ENCODE data around the gene KIF25.
"Not testable (repeated sequence)": the region's sequence is repeated elsewhere in the genome, so short reads cannot be mapped to it uniquely, and the experiment has no call there.

Gene KIF25

DNA sequence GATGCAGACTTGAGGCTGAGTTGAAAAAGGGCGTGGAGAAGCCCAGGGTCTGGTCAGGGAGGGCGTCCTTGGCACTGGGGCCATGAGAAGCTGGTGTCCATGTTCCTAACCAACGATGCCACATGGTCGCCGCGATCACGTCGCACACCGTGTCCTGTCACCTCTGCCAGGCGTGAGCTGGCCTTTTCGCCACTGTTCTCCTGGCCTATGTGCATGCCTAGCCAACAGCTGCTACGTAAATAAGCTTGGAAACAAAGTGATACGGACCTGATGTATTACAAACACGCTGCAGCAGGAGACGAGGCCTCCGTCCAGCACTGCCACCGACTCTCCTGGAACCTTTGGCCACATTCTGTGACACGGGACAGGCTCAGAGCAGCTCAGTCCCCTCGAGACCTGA lies 22.0 kb upstream of the KIF25 start:
- DNase-seq (ENCODE audit: low spot score) = no peak

DNA sequence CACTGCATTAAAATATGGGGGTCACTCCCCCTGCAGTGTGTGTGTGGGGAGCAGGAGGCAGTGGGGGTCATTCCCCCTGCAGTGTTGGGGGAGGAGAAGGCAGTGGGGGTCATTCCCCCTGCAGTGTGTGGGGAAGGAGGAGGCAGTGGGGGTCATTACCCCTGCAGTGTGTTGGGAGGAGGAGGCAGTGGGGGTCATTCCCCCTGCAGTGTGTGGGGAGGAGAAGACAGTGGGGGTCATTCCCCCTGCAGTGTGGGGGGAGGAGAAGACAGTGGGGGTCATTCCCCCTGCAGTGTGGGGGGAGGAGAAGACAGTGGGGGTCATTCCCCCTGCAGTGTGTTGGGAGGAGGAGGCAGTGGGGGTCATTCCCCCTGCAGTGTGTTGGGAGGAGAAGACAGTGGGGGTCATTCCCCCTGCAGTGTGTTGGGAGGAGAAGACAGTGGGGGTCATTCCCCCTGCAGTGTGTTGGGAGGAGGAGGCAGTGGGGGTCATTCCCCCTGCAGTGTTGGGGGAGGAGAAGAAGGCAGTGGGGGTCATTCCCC lies 21.3 kb upstream of the KIF25 start:
- not testable (repeated sequence) for DNase-seq (ENCODE audit: low spot score)

DNA sequence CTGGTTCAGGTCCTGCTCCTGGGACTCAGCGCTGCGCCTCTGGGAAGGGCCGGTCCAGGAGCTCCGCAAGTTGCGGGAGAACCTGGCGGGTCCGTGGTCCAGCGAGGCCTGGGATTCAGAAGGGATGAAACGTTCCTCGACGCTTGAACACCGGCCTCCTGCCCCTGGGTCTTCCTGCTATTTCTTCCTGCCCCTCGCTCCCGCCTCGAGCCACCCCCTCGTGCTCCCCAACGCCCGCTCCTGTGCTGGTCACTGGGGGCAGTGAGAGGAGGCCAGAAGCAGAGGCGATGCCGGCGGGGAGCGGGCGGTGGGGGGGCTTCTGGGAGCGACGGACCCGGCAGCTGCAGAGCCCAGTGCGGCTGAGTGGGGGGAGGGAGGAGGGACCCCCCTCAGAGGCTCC lies 20.8 kb upstream of the KIF25 start:
- no peak for DNase-seq (ENCODE audit: low spot score)

DNA sequence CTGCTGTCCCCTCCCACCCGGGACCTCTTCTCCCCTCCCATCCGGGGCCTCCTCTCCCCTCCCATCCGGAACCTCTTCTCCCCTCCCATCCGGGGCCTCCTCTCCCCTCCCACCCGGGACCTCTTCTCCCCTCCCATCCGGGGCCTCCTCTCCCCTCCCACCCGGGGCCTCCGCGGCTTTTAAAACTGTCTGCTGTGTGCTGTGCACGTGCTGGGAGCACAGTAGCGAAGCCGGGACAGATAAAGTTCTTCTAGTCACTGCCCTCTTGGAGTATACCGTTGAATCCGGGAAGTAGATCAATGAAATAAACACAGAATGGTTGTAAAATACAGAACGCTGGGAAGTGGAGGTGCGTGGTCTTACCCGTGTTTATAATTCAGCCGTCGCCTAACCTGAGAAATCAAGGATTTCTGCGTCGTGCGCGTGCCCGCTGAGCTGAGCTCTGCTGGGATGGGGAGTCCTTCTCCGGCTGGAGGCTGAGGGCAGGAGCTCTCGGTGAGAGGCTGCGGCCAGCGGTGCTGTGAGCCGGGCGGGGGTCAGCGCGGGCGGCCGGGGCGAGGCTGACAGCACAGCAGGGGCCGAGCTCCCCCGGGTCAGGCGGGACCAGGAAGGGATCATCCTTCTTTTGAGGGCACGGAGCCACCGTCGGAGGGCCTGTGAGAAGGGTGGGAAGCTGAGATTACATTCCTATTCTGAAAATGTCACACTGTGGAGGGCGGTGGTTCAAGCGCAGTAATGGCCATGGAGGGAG lies 19.6 kb upstream of the KIF25 start:
- no peak for DNase-seq (ENCODE audit: low spot score)

DNA sequence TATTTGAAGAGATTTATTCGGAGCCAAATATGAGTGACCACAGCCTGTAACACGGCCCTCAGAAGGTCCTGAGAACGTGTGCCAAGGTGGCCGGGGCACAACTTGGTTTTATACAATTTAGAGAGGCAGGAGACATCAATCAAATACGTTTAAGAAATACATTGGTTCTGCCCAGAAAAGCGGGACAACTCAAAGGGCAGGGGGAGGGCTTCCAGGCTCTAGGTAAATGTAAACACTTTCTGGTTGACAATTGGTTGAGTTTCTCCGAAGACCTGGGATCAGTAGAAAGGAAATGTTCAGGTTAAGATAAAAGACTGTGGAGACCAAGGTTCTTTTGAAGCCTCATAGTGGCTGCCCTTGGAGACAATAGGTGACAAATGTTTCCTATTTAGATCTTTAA lies 18.9 kb upstream of the KIF25 start:
- no peak for DNase-seq (ENCODE audit: low spot score)

DNA sequence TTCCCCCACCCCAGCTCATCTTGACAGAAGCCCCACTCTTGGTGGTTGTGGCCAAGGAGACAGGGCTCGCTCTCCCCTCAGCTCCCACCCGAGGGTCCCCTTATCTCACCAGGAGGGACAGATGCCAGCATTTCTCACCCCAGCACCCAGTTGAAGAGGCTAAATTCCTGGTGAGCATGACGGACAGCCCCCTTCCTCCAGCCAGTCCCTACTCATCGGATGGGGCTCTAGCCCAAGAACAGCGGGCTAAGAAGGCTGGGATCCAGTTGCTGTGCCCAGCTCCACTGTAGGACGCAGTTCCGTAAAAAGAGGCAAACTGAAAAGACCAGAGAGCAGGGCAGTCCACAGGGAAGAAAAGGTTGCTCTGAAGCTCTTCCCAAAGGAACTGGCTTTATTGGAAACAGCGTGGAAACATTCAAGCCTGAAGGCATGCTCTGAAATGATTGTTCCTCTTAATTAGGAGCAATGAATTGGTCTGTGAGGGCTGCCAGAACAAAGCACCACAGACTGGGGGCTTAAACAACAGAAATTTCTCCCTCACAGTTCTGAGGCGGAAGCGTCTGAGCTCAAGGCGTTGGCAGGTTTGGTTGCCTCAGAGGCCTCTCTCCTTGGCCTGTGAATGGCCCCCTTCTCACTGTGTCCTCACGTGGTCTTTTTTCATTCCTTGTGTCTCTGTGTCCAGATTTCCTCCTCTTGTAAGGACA lies 17.9 kb upstream of the KIF25 start:
- DNase-seq (ENCODE audit: low spot score) = no peak

DNA sequence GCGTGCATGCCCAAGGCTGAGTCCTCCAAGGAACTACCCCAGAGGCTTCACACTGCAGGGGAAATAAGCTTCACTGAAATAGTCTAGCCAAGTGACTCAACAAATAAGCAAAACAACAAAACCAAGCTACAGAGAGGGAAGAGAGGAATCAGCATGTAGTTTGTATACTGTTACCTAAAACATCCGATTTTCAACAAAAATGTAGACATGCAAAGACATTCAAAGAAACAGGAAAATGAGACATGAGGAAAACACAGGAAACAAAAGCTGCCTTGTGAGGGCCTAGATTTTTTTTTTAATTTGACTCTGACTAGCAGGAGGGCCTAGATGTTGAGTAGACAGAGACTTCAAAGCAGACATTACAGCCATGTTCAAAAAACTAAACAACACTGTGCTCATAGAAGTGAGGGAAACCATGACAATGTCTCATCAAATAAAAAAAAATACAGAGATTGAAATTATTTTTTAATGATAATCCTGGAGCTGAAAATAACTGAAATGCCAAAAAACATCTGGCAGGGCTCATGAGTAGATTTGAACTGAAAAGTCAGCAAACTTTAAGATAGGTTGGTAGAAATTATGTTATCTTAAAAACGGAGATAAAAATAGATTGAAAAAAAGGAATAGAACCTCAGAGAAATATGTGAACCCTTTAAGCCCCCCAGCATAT lies 16.4 kb upstream of the KIF25 start:
- DNase-seq (ENCODE audit: low spot score) = peak; percentile 47

DNA sequence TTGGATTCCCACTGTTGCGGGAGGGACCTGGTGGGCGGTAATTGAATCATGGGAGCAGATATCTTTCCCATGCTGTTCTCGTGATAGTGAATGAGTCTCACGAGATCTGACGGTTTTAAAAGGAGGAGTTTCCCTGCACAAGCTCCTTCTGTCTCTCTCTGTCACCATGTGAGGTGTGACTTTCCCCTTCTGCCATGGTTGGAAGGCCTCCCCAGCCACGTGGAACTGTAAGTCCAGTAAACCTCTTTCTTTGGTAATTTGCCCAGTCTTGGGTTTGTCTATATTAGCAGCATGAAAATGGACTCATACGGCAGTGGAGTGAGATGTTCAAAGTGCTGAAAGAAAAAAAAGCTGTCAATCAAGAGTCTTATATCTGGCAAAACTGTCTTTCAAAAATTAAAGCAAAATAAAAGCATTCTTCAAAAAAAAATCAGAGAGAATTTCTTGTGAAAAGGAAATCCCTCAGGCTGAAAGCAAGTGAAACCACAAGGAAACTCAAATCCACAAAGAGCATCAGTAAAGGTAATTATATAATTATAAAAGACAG lies 15.5 kb upstream of the KIF25 start:
- no peak for DNase-seq (ENCODE audit: low spot score)

DNA sequence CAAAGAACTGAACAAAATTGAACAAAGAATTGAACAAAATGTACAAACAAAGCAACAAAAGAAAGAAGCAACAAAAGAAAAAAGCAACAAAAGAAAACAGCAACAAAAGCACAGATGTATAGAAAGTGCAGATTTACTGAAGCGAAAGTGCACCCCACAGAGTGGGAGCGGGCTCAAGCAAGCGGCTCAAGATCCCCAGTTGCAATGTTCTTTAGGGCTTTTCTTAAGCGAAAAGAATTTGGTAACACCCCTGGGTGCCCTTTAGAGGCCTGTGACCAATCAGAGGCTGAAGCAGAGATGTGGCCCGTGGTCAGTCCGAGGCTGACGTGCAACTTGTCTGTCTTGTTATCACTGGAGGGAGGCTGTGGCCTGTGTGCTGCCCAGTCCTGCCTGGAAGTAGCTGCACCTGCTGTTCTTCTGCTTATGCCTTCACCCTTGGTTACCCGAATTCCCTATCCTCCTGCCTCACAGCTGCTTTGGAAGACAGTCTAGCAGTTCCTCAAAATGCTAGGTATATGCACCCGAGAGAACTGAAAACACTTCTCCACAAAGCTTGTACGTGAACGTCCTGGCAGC lies 13.2 kb upstream of the KIF25 start:
- DNase-seq (ENCODE audit: low spot score) = no peak

DNA sequence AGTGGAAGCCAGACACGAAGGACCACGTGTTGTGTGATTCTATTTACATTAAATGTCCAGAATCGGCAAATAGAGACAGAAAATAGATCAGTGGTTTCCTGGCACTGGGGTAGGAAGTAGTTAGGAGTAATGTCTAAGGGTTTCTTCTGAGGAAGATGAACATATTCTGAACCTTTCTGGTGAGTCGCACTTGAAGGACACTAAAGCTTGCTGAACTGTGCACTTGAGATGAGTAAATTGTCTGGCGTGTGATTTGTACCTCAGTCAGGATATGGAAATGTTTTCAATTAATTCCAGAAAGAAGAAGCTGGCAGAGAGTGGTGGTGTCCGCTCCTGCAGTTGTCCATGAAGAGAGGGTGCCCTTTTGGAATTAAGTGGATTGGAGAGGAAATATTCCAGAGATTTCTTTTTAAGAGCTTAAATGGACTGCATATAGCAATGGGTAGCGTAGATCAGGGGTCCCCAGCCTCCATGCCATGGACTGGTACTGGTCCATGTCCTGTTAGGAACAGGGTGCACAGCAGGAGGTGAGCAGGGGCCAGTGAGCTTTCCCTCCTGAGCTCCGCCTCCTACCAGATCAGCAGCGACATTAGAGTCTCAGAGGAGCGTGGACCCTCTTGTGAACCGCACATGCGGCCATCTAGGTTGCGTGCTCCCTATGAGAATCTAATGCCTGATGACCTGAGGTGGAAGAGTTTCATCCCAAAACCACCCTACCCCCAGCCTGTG lies 12.4 kb upstream of the KIF25 start:
- no peak for DNase-seq (ENCODE audit: low spot score)

DNA sequence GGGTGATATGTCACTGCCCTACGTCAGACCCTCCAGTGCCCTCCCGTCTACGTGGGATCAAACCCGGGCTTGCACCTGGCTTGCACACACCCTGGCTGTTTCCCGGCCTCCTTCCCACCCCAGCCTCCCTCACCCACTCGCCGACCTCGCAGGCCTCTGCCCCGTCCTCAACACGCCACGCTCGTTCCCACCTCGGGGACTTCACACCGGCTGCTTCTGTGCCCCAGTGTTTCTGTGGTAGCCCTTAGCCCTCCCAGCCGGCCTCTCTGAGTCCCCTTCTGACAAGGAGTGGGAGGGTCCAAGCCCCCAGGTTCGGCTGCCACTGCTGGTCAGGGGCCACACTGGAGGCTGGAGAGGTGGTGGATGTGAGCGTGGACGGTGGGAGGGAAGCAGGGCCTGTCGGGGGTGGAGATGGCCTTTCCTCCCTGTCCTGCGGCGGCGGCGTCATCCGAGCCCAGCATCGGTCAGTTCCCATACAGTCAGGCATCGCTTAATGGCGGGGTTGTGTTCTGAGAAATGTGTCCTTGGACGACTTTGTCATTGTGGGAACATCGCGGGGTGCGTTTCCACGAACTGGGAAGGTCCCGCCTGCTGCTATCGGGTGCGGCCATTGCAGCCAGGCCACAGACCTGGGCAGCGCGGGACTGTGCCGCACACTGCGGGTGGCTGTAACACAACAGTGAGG lies 11.4 kb upstream of the KIF25 start:
- DNase-seq (ENCODE audit: low spot score) = no peak

DNA sequence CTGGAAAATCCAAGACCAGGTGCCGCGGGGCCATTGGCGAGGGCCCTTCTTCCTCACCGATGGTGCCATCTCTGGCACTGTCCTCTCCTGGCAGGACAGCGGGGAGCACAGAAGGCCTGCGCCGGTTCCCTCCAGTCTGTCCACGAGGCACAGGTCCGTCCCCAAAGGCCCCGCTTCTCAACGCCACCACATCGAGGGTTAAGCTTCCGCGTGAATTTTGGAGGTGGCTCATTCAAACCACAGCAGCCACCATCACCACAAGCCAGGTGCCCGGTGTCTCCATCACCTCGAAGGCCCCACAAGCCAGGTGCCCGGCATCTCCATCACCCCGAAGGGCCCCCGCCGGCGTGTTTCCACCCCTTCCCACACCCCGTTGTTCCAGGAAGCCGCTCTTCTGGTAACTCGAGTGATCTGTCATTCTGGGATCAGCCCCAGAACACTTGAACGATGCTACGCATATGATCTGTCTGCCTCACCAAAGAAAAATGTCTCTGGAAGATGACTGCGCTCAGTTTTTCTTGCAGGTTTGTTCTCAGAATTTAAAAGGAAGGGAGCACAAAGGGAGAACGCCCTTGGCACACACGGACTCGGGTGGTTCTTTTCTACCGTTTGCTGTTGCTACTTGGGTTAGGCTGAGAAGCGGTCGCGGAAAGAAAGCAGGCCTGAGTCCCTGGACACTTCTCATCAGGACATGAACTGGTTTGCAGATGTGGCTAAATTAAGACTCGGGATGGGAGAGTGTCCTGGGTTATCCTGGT lies 9.9 kb upstream of the KIF25 start:
- DNase-seq (ENCODE audit: low spot score) = no peak

DNA sequence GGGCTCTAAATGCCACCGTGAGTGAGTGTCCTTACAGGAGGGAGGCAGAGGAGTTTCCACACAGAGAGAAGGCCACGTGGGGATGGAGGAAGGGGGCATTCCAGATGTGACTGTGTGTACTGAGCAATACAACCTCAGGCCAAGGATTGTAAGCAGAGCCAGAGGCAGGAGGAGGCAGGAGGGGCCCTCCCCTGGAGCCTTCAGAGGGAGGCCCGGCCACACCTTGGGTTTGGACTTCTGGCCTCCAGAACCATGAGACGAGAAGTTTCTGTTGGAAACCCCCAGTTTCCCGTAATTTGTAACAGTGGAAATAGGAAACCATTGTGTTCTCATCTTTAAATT lies 9.3 kb upstream of the KIF25 start:
- DNase-seq (ENCODE audit: low spot score) = no peak

DNA sequence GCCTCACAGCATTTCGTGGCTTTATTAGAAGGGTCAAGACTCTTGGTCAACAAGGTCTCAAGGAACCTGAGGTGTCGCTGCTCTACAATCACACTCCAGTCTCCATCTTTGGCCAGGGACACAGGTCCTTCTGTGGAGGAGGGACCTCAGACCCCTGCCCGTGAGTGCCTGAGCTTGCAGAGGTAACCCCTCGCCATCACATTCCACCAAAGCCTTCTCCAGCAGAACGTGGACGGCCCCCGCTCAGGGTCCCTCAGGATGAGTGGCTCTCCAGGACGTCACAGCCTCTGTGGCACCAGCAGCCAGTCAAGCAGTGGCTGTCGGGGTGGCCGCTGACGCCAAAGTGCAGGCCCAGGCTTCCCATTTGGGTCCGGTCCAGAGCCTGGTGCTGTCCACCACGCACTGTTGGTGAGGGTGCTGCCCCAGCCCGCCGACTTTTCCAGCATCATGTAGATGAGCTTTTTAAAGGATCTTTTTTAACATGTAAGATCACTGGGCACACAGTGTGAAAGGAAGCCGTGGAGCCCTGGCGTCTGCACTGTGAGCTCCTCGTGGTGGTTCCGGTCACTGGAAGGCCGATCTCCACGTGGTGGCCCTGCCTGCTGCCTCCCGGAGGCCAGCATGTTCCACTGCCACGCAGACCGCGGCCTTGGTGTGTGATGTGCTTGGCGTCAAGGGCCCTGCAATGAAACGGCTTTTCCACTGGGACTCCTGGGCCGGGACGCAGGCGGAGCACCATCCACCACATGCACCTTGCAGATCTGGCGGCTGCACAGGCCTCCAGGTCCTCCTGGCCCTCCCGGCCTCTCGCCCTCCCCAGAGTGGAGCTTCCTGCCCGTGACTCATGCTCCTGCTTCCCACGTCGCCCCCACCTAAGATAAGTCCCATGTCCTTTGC lies 8.3 kb upstream of the KIF25 start:
- DNase-seq (ENCODE audit: low spot score) = no peak

DNA sequence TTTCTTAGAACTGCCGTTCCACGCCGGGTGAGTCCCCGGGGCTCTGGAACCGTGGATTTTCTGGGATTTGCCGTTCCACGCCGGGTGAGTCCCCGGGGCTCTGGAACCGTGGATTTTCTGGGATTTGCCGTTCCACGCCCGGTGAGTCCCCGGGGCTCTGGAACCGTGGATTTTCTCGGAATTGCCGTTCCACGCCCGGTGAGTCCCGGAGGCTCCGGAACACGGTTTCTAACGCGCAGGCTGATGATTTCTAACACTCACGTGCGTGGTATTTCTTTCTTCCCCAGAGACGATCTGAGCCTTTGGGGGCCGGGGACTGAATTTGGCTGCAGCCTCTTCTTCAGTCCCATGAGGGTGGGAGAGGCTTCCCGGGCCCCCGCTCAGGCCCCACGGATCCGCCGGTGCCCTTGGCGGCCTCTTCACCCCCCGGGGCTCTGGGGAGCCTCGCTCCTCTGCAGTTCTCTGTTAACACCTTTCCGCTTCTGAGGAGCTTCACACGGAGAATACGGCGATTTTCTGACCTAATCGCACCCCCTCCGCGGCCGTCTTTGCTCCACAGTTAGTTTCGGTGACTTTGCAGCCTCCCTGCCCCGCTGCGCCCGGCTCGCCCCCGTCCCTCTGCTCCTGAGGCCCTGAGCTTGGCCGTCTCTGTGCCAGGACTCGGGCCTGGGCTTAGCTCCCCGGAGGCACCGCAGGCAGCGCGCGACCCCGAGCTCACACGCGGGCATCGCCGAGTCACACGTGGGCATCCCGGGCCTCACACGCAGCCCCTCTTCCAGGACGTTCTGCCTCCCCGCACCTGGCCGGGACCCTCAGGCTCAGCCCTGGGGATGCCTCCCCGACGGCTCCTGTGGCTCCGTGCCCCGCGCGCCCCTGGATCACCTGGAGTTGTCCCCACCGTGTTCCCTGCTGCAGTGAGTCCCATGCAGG lies 7.2 kb upstream of the KIF25 start:
- no peak for DNase-seq (ENCODE audit: low spot score)

DNA sequence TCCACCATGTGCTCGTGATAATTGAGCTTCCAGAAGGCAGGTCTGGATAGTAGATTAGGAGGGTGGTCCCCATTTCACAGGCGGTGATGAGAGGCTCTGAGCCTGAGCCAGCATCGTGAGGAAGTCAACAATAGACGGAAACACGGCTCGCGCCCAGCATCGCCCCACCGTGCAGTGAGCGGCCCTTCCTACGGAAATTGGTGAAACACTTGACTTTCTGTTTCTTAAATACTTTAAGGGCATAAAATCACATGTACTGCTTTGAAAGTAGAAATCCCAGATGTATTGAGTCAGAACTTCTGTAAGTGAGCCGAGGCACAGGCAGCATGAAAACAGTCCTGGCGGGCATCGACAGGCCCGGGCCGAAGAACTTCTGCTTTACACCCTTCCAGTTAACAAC lies 4.3 kb upstream of the KIF25 start:
- peak; percentile 40 for DNase-seq (ENCODE audit: low spot score)

DNA sequence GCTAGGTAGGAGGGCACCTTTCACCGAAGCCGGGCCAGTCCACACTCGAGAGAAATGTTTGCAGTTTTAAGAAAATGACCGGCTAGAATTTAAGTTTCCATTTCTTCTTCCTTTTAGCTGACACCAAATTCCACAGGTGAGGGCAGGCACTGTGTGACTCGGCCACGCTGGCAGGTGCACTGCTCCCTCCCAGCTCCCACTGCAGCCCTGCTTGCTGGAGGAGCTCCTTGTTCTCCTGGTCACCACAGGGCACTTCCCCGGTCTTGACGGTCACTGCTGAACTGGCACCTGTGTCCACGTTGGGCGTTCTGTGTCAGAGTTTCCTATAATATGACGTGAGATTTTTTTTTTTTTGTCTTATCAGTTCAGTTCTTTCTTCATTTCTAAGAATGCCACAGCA lies 3.6 kb upstream of the KIF25 start:
- DNase-seq (ENCODE audit: low spot score) = no peak

DNA sequence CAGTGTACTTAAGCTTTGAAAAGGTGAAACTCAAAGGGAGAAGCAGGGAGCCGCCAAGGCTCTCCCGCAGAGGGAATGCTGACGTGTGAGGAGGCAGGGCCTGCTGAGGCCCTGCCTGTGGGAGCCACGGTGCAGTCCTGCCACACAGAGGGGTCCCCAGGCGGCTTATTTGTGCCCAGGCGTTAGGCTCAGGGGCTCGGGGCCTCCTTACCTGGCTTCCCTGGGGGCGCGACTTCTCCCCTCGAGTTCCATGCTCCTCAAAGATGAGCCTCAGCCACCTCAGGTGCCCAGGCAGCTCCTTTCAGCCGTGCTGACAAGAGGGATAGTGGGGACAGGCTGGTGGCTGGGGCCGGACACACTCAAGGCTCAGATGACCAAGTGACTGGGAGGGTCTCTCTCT lies 2.2 kb upstream of the KIF25 start:
- DNase-seq (ENCODE audit: low spot score) = no peak
